Measurements from ENCODE around the gene RHCG.
"Not testable (repeated sequence)": the region's sequence is repeated elsewhere in the genome, so short reads cannot be mapped to it uniquely, and the experiment has no call there.

Gene RHCG

GRCh38 chr15:89479173-89479572, 17.2 kb downstream of the RHCG start:
- Histone ChIP-seq H3K27me3 (ENCODE audit: control insufficient read depth in 1 of 2, insufficient read depth in 2 of 2, low read length in 2 of 2) (peaks cover 10 to 13% of the 10 kb centered on the region in 2 donors), H3K9me3 (ENCODE audit: control insufficient read depth in 1 of 2, low read length in 2 of 2) (no peaks in the 10 kb centered on the region), H3K36me3 (ENCODE audit: control insufficient read depth in 1 of 2, insufficient read depth in 2 of 2, low read length in 2 of 2) (no peaks in the 10 kb centered on the region), H3K4me3 (ENCODE audit: low read depth in 1 of 2, low read length in 2 of 2) (no peak overlapping the region), H3K4me1 (ENCODE audit: control insufficient read depth in 1 of 2, insufficient read depth in 2 of 2, low read length in 2 of 2) (no peaks in the 10 kb centered on the region), H3K27ac (ENCODE audit: low read depth, low read length) (no peak overlapping the region), H3K9ac (ENCODE audit: low read depth in 1 of 2, low read length in 2 of 2) (no peak overlapping the region)

GRCh38 chr15:89477411-89478242, 18.8 kb downstream of the RHCG start:
- Histone ChIP-seq H3K36me3 (ENCODE audit: control insufficient read depth in 1 of 2, insufficient read depth in 2 of 2, low read length in 2 of 2) (no peaks in the 10 kb centered on the region), H3K27me3 (ENCODE audit: control insufficient read depth in 1 of 2, insufficient read depth in 2 of 2, low read length in 2 of 2) (peaks cover 10 to 13% of the 10 kb centered on the region in 2 donors)

GRCh38 chr15:89475661-89476060, 20.7 kb downstream of the RHCG start:
- H3K4me3 ChIP-seq (ENCODE audit: low read depth in 1 of 2, low read length in 2 of 2): no peak overlapping the region
- H3K9ac ChIP-seq (ENCODE audit: low read depth in 1 of 2, low read length in 2 of 2): no peak overlapping the region
- H3K36me3 ChIP-seq (ENCODE audit: control insufficient read depth in 1 of 2, insufficient read depth in 2 of 2, low read length in 2 of 2): no peaks in the 10 kb centered on the region
- H3K9me3 ChIP-seq (ENCODE audit: control insufficient read depth in 1 of 2, low read length in 2 of 2): no peaks in the 10 kb centered on the region
- H3K27ac ChIP-seq (ENCODE audit: low read depth, low read length): no peak overlapping the region
- H3K4me1 ChIP-seq (ENCODE audit: control insufficient read depth in 1 of 2, insufficient read depth in 2 of 2, low read length in 2 of 2): no peaks in the 10 kb centered on the region
- peaks cover 14 to 20% of the 10 kb centered on the region in 2 donors for H3K27me3 ChIP-seq (ENCODE audit: control insufficient read depth in 1 of 2, insufficient read depth in 2 of 2, low read length in 2 of 2)

More at GRCh38 chr15:89477411-89478242, 18.8 kb downstream of the RHCG start:
- Histone ChIP-seq H3K4me1 (ENCODE audit: control insufficient read depth in 1 of 2, insufficient read depth in 2 of 2, low read length in 2 of 2) (no peaks in the 10 kb centered on the region), H3K4me3 (ENCODE audit: low read depth in 1 of 2, low read length in 2 of 2) (no peak overlapping the region), H3K27ac (ENCODE audit: low read depth, low read length) (no peak overlapping the region), H3K9ac (ENCODE audit: low read depth in 1 of 2, low read length in 2 of 2) (no peak overlapping the region), H3K9me3 (ENCODE audit: control insufficient read depth in 1 of 2, low read length in 2 of 2) (no peaks in the 10 kb centered on the region)

- Histone ChIP-seq H3K36me3 (ENCODE audit: control insufficient read depth in 1 of 2, insufficient read depth in 2 of 2, low read length in 2 of 2) (no peaks in the 10 kb centered on the region), H3K9me3 (ENCODE audit: control insufficient read depth in 1 of 2, low read length in 2 of 2) (no peaks in the 10 kb centered on the region), H3K27ac (ENCODE audit: low read depth, low read length) (no peak overlapping the region), H3K4me3 (ENCODE audit: low read depth in 1 of 2, low read length in 2 of 2) (no peak overlapping the region), H3K4me1 (ENCODE audit: control insufficient read depth in 1 of 2, insufficient read depth in 2 of 2, low read length in 2 of 2) (peaks cover 0 to 3% of the 10 kb centered on the region in 2 donors), H3K9ac (ENCODE audit: low read depth in 1 of 2, low read length in 2 of 2) (no peak overlapping the region), H3K27me3 (ENCODE audit: control insufficient read depth in 1 of 2, insufficient read depth in 2 of 2, low read length in 2 of 2) (peaks cover 12 to 16% of the 10 kb centered on the region in 2 donors)
Observed at GRCh38 chr15:89472785-89473256, 23.6 kb downstream of the RHCG start.

GRCh38 chr15:89469426-89470096, 26.8 kb downstream of the RHCG start:
- Histone ChIP-seq H3K36me3 (ENCODE audit: control insufficient read depth in 1 of 2, insufficient read depth in 2 of 2, low read length in 2 of 2) (no peaks in the 10 kb centered on the region), H3K27me3 (ENCODE audit: control insufficient read depth in 1 of 2, insufficient read depth in 2 of 2, low read length in 2 of 2) (peaks cover 12 to 13% of the 10 kb centered on the region in 2 donors), H3K4me3 (ENCODE audit: low read depth in 1 of 2, low read length in 2 of 2) (no peak overlapping the region), H3K9ac (ENCODE audit: low read depth in 1 of 2, low read length in 2 of 2) (no peak overlapping the region), H3K27ac (ENCODE audit: low read depth, low read length) (no peak overlapping the region), H3K4me1 (ENCODE audit: control insufficient read depth in 1 of 2, insufficient read depth in 2 of 2, low read length in 2 of 2) (peaks cover 0 to 3% of the 10 kb centered on the region in 2 donors), H3K9me3 (ENCODE audit: control insufficient read depth in 1 of 2, low read length in 2 of 2) (no peaks in the 10 kb centered on the region)

DNA sequence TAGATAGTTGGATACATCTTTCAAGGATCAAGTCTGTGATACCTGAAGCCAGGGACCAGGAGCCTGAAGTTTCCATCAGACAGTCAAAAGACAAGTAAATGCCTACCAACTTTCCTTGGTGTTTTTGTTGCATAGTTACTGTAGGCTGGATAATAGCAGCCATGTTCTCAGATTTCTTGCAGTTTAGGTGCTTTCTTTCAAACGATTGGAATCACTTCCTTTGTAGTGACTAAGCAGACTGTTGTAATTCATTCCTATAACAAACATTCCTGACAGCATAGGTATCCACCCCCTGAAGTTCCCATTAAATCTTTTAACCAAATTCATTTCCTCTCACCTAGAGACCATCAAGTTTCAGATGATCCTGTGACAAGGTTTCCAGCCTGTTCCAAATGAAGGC, 27.6 kb downstream of the RHCG start:
- H3K36me3 ChIP-seq (ENCODE audit: control insufficient read depth in 1 of 2, insufficient read depth in 2 of 2, low read length in 2 of 2); H3K4me3 ChIP-seq (ENCODE audit: low read depth in 1 of 2, low read length in 2 of 2); H3K9me3 ChIP-seq (ENCODE audit: control insufficient read depth in 1 of 2, low read length in 2 of 2); H3K4me1 ChIP-seq (ENCODE audit: control insufficient read depth in 1 of 2, insufficient read depth in 2 of 2, low read length in 2 of 2); H3K9ac ChIP-seq (ENCODE audit: low read depth in 1 of 2, low read length in 2 of 2); H3K27ac ChIP-seq (ENCODE audit: low read depth, low read length): not testable (repeated sequence)
- peaks cover 12 to 13% of the 10 kb centered on the region in 2 donors for H3K27me3 ChIP-seq (ENCODE audit: control insufficient read depth in 1 of 2, insufficient read depth in 2 of 2, low read length in 2 of 2)

GRCh38 chr15:89463113-89463512, 33.3 kb downstream of the RHCG start:
- no peak overlapping the region for H3K27ac ChIP-seq (ENCODE audit: low read depth, low read length)
- no peak overlapping the region for H3K4me3 ChIP-seq (ENCODE audit: low read depth in 1 of 2, low read length in 2 of 2)
- H3K27me3 ChIP-seq (ENCODE audit: control insufficient read depth in 1 of 2, insufficient read depth in 2 of 2, low read length in 2 of 2): no peaks in the 10 kb centered on the region

DNA sequence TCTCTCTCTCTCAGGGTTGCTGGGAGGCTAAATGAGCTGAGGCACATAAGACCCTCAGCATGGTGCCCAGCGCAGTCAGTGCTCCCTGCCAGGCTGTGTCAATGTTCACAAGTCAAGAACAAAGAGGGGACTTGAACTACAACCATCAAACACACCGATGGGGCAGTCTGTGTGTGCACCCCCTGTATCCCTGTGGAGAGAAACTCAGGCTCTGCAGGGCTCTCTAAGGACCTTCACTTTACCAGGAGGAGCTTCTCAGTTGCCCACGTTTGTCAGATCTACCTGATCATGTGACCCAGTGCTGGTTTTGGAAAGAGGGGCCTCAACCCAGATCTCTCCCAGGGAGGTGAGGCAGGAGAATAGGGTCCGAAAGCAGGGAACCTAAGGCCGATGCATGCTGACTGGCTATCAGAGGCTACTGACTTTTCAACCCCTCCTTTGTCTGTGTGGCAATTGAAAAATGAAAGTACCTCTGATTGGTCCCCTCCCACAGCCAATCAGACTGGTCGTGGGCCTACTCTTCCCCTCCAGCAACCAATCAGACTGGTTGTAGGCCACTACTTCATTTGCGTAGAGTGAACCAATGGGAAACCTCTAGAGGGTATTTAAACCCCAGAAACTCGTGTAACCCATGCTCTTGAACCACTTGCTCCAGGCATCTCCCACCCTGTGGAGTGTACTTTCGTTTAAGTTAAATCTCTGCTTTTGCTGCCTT, 34.0 kb downstream of the RHCG start:
- H3K27me3 ChIP-seq (ENCODE audit: control insufficient read depth in 1 of 2, insufficient read depth in 2 of 2, low read length in 2 of 2): no peaks in the 10 kb centered on the region
- H3K27ac ChIP-seq (ENCODE audit: low read depth, low read length): no peak overlapping the region
- H3K4me1 ChIP-seq (ENCODE audit: control insufficient read depth in 1 of 2, insufficient read depth in 2 of 2, low read length in 2 of 2): peaks cover 16 to 20% of the 10 kb centered on the region in 2 donors
- peak overlapping the region in 1 of 2 donors; percentile 9 for H3K4me3 ChIP-seq (ENCODE audit: low read depth in 1 of 2, low read length in 2 of 2)
- H3K9ac ChIP-seq (ENCODE audit: low read depth in 1 of 2, low read length in 2 of 2): no peak overlapping the region
- H3K36me3 ChIP-seq (ENCODE audit: control insufficient read depth in 1 of 2, insufficient read depth in 2 of 2, low read length in 2 of 2): no peaks in the 10 kb centered on the region
- H3K9me3 ChIP-seq (ENCODE audit: control insufficient read depth in 1 of 2, low read length in 2 of 2): no peaks in the 10 kb centered on the region

More at GRCh38 chr15:89463113-89463512, 33.3 kb downstream of the RHCG start:
- no peaks in the 10 kb centered on the region for H3K9me3 ChIP-seq (ENCODE audit: control insufficient read depth in 1 of 2, low read length in 2 of 2)
- peaks cover 16 to 20% of the 10 kb centered on the region in 2 donors for H3K4me1 ChIP-seq (ENCODE audit: control insufficient read depth in 1 of 2, insufficient read depth in 2 of 2, low read length in 2 of 2)
- no peaks in the 10 kb centered on the region for H3K36me3 ChIP-seq (ENCODE audit: control insufficient read depth in 1 of 2, insufficient read depth in 2 of 2, low read length in 2 of 2)
- no peak overlapping the region for H3K9ac ChIP-seq (ENCODE audit: low read depth in 1 of 2, low read length in 2 of 2)

DNA sequence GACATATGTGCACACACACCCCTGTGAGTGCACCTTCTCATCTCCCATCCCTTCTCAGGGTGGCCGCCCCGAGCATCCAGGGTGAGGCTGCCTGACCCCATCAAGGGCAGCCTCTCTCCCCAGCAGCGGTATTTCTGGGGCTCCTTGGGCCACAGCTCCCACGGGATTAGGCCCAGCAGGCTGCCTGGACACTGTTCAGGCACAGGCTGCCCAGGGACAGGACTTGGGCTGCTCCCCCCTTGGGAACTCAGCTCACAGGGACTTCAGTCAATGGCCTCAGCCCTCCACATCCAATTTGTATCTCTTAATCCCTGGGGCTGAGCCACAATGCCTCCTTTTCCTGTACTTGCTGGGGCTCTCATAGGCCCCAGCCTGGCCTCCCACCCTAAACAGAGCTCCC, 35.0 kb downstream of the RHCG start:
- no peak overlapping the region for H3K4me3 ChIP-seq (ENCODE audit: low read depth in 1 of 2, low read length in 2 of 2)
- H3K4me1 ChIP-seq (ENCODE audit: control insufficient read depth in 1 of 2, insufficient read depth in 2 of 2, low read length in 2 of 2): peaks cover 16 to 20% of the 10 kb centered on the region in 2 donors
- H3K9me3 ChIP-seq (ENCODE audit: control insufficient read depth in 1 of 2, low read length in 2 of 2): peaks cover 0 to 8% of the 10 kb centered on the region in 2 donors
- no peaks in the 10 kb centered on the region for H3K27me3 ChIP-seq (ENCODE audit: control insufficient read depth in 1 of 2, insufficient read depth in 2 of 2, low read length in 2 of 2)
- no peak overlapping the region for H3K9ac ChIP-seq (ENCODE audit: low read depth in 1 of 2, low read length in 2 of 2)
- H3K27ac ChIP-seq (ENCODE audit: low read depth, low read length): no peak overlapping the region
- H3K36me3 ChIP-seq (ENCODE audit: control insufficient read depth in 1 of 2, insufficient read depth in 2 of 2, low read length in 2 of 2): no peaks in the 10 kb centered on the region

GRCh38 chr15:89460048-89460447, 36.3 kb downstream of the RHCG start:
- no peak overlapping the region for H3K9ac ChIP-seq (ENCODE audit: low read depth in 1 of 2, low read length in 2 of 2)
- no peaks in the 10 kb centered on the region for H3K36me3 ChIP-seq (ENCODE audit: control insufficient read depth in 1 of 2, insufficient read depth in 2 of 2, low read length in 2 of 2)
- H3K27ac ChIP-seq (ENCODE audit: low read depth, low read length): no peak overlapping the region
- H3K4me1 ChIP-seq (ENCODE audit: control insufficient read depth in 1 of 2, insufficient read depth in 2 of 2, low read length in 2 of 2): peaks cover 23 to 26% of the 10 kb centered on the region in 2 donors
- H3K27me3 ChIP-seq (ENCODE audit: control insufficient read depth in 1 of 2, insufficient read depth in 2 of 2, low read length in 2 of 2): no peaks in the 10 kb centered on the region
- peaks cover 0 to 8% of the 10 kb centered on the region in 2 donors for H3K9me3 ChIP-seq (ENCODE audit: control insufficient read depth in 1 of 2, low read length in 2 of 2)
- H3K4me3 ChIP-seq (ENCODE audit: low read depth in 1 of 2, low read length in 2 of 2): peak overlapping the region in 1 of 2 donors; percentile 25

Data from duodenal mucosa (tissue), 2 donors.